IMR-90 (cell line): ENCODE data around the gene BCDIN3D. TPM values are rescaled to one million over a fixed set of nuclear protein-coding genes. Genes with fewer than 3 reads are reported as not detected.

Experiments
- ATAC-seq: fragments of 200-7000 bp; cut with Tn5 transposase; 2 replicates; pipeline ENCODE4 v1.9.1; 2020; ENCODE audit warnings: low read depth, mild to moderate bottlenecking, moderate library complexity
- BruUV-seq: library from RNA; stranded (reverse); fragments of 400-500 nt; replicated peaks from 2 replicates; lab custom pipeline; 2021; lab: Mats Ljungman, UMichigan
- CTCF ChIA-PET: fragments of 300-600 bp; formaldehyde crosslinking; extraction: SDS; loops from one replicate; lab custom pipeline; 2021; ENCODE audit warnings: antibody characterized with exemption; lab: Yijun Ruan, JAX
- POLR2A ChIA-PET: fragments of 300-600 bp; sonication (Branson Sonifier 250); formaldehyde crosslinking; loops from one replicate; lab custom pipeline; 2022; ENCODE audit warnings: antibody characterized with exemption; ENCODE audit not compliant: unreplicated experiment; lab: Charles Lee
- DNase-seq: peaks from one replicate; pipeline ENCODE4 v3.0.0; 2013
- H2AFZ ChIP-seq: replicated peaks from 2 replicates; pipeline ENCODE3; 2013; ENCODE audit warnings: low read length, mild to moderate bottlenecking; ENCODE audit not compliant: poor library complexity
- H2AK5ac ChIP-seq: 2 replicates; pipeline ENCODE4 v1.6.1; 2013; ENCODE audit warnings: low read depth, low read length, inconsistent platforms
- H2AK9ac ChIP-seq: replicated peaks from 2 replicates; pipeline ENCODE3; 2013; ENCODE audit warnings: mild to moderate bottlenecking, low read depth, low read length, moderate library complexity; ENCODE audit not compliant: poor library complexity
- H2BK120ac ChIP-seq: 2 replicates; pipeline ENCODE4 v1.6.1; 2013; ENCODE audit warnings: low read depth, low read length, inconsistent platforms
- H2BK15ac ChIP-seq: 3 replicates; pipeline ENCODE4 v1.6.1; 2013; ENCODE audit warnings: low read depth, low read length, inconsistent platforms
- H2BK20ac ChIP-seq: 2 replicates; pipeline ENCODE4 v1.6.1; 2013; ENCODE audit warnings: low read depth, mild to moderate bottlenecking, inconsistent platforms, low read length, moderate library complexity
- H2BK5ac ChIP-seq: 2 replicates; pipeline ENCODE4 v1.6.1; 2013; ENCODE audit warnings: mild to moderate bottlenecking, low read depth, low read length, inconsistent platforms; ENCODE audit not compliant: poor library complexity, severe bottlenecking
- H3K14ac ChIP-seq: replicated peaks from 2 replicates; pipeline ENCODE4 v1.6.1; 2013; ENCODE audit warnings: low read depth, low read length, inconsistent platforms
- H3K18ac ChIP-seq: 2 replicates; pipeline ENCODE4 v1.6.1; 2013; ENCODE audit warnings: low read depth, low read length, control low read depth
- H3K23ac ChIP-seq: 2 replicates; pipeline ENCODE4 v1.6.1; 2013; ENCODE audit warnings: low read depth, low read length, inconsistent platforms
- H3K27ac ChIP-seq: 2 replicates; pipeline ENCODE4 v1.5.1; 2013; ENCODE audit warnings: mild to moderate bottlenecking, control low read depth, low read length; ENCODE audit not compliant: insufficient read depth
- H3K27me3 ChIP-seq: 2 replicates; pipeline ENCODE4 v1.6.1; 2013; ENCODE audit warnings: low read length; ENCODE audit not compliant: control insufficient read depth, insufficient read depth
- H3K36me3 ChIP-seq: 2 replicates; pipeline ENCODE4 v1.6.1; 2013; ENCODE audit warnings: low read length, mixed read lengths; ENCODE audit not compliant: control insufficient read depth, insufficient read depth
- H3K4ac ChIP-seq: 2 replicates; pipeline ENCODE4 v1.6.1; 2013; ENCODE audit warnings: low read depth, low read length, inconsistent platforms
- H3K4me1 ChIP-seq: 2 replicates; pipeline ENCODE4 v1.6.1; 2013; ENCODE audit warnings: low read length, mixed read lengths; ENCODE audit not compliant: control insufficient read depth, insufficient read depth
- H3K4me2 ChIP-seq: 2 replicates; pipeline ENCODE4 v1.6.1; 2013; ENCODE audit warnings: low read depth, mild to moderate bottlenecking, control low read depth, low read length, moderate library complexity
- H3K4me3 ChIP-seq: 2 replicates; pipeline ENCODE4 v1.5.1; 2013; ENCODE audit warnings: low read depth, mild to moderate bottlenecking, control low read depth, low read length, moderate library complexity; ENCODE audit not compliant: insufficient read depth
- H3K56ac ChIP-seq: 2 replicates; pipeline ENCODE4 v1.6.1; 2013; ENCODE audit warnings: low read length, inconsistent platforms; ENCODE audit not compliant: insufficient read depth; ENCODE audit errors: extremely low read depth
- H3K79me1 ChIP-seq, 2 experiments: 2 replicates each; pipeline ENCODE4 v1.6.1; 2013; ENCODE audit warnings: low read length in 2 of 2, inconsistent platforms in 1 of 2, low read depth in 1 of 2
- H3K9ac ChIP-seq: 2 replicates; pipeline ENCODE4 v1.6.1; 2013; ENCODE audit warnings: low read depth, low read length, control low read depth
- H3K9me1 ChIP-seq: 2 replicates; pipeline ENCODE4 v1.6.1; 2013; ENCODE audit warnings: low read length, inconsistent platforms; ENCODE audit not compliant: insufficient read depth
- H3K9me3 ChIP-seq: 2 replicates; pipeline ENCODE4 v1.6.1; 2013; ENCODE audit warnings: low read length; ENCODE audit not compliant: control insufficient read depth, insufficient read depth
- H4K20me1 ChIP-seq: 2 replicates; pipeline ENCODE4 v1.6.1; 2013; ENCODE audit warnings: low read length, inconsistent platforms; ENCODE audit not compliant: insufficient read depth
- H4K5ac ChIP-seq: 2 replicates; pipeline ENCODE4 v1.6.1; 2013; ENCODE audit warnings: mild to moderate bottlenecking, low read depth, low read length, control low read depth
- H4K8ac ChIP-seq, 2 experiments: 2 replicates each; pipeline ENCODE4 v1.6.1; 2013; ENCODE audit warnings: low read depth in 2 of 2, low read length in 2 of 2, control low read depth in 1 of 2, inconsistent platforms in 1 of 2
- H4K91ac ChIP-seq: 2 replicates; pipeline ENCODE4 v1.6.1; 2013; ENCODE audit warnings: low read depth, low read length, inconsistent platforms; ENCODE audit not compliant: insufficient read depth
- POLR2A ChIP-seq: IDR thresholded peaks from 2 replicates; pipeline ENCODE4 v1.6.1; 2012; ENCODE audit warnings: mild to moderate bottlenecking, low read depth, low read length
- WGBS, 2 experiments: methylation state at CpG; one replicate each; pipeline versions ENCODE4 v1.1.5 to v1.1.7; 2013; ENCODE audit warnings: missing lambda C conversion rate in 2 of 2; ENCODE audit not compliant: insufficient read length in 1 of 2; ENCODE audit errors: extremely low coverage in 2 of 2; 5-methylcytosine and 5-hydroxymethylcytosine counted together
- dilution Hi-C: fragments of 300-500 bp; cut with HindIII; formaldehyde crosslinking; loops from one replicate; pipeline ENCODE4 v1.14.3; 2018; ENCODE audit warnings: low sequenced_read_pairs; ENCODE audit not compliant: unreplicated experiment
- in situ Hi-C: fragments of 300-500 bp; cut with MboI; formaldehyde crosslinking; loops from 3 replicates; pipeline ENCODE4 v1.14.3; 2019; ENCODE audit warnings: low sequenced_read_pairs, inconsistent platforms, mixed read lengths
- intact Hi-C: fragments of 100-400 bp; cut with micrococcal nuclease; formaldehyde crosslinking; loops from 2 replicates; pipeline ENCODE4 v1.10.0; 2022
- polyA plus RNA-seq, 3 experiments: library from polyadenylated mRNA; depleted of rRNA; stranded (reverse); fragments of >200 nt; gene quantifications; 2 replicates each; pipeline ENCODE4 v1.2.3, GENCODE V29; 2012; ENCODE audit warnings: low replicate concordance in 1 of 3
- total RNA-seq: library from RNA; depleted of rRNA; stranded (reverse); fragments of >200 nt; gene quantifications from 2 replicates; pipeline ENCODE4 v1.2.3, GENCODE V29; 2012
- TF ChIP-seq, protein P1 (sequence below): fragments of 150-350 bp; IDR thresholded peaks from 2 replicates; pipeline ENCODE4 v1.6.1; 2017; ENCODE audit warnings: mild to moderate bottlenecking, antibody characterized with exemption, low read length, low read depth
- TF ChIP-seq, protein P2 (sequence below): conservative IDR thresholded peaks from 2 replicates; pipeline ENCODE4 v1.5.1; 2012; ENCODE audit warnings: mild to moderate bottlenecking, low read depth, low read length, improper control_type of control experiment
- TF ChIP-seq, protein P3 (sequence below): fragments of 150-350 bp; IDR thresholded peaks from 2 replicates; pipeline ENCODE4 v1.6.1; 2016; ENCODE audit warnings: low read depth, mild to moderate bottlenecking, low read length, moderate library complexity, borderline replicate concordance

Gene BCDIN3D
- total and polyA plus RNA-seq, 2 of the 4 experiments (the other 2 are of a cell fraction): 2.3 TPM

DNA sequence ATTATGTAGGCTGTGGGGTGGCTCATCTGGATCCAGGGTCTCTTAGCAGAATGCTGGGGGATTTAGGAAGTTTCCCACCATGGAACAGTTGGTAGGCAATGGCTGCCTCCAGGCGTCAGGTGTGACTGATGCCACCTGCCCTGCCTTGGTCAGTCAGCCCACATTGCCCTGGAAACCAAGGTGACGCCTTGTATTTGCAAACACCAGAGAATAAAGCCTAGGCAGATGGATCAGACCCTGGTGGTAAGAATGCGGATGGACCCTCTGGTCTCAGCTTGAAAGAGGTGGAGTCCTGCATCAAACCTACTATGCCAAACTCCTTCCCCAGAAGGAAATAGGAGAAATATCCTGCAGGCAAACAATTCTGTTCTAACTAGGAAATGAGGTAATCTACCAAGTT is 52.9 kb downstream of the BCDIN3D start:
- Histone ChIP-seq H2BK15ac (no peak overlapping the region), H3K79me1 (no peaks in the 10 kb centered on the region), H3K56ac (no peak overlapping the region), H4K20me1 (0 out of 2 replicates have a peak, but pooled peaks cover under 1% of the 10 kb centered on the region), H3K36me3 (peaks cover 42% of the 10 kb centered on the region; the same call in 1 of the 2 replicates), H3K4ac (no peak overlapping the region), H2AK9ac (no peak overlapping the region), H2BK5ac (no peak overlapping the region), H4K91ac (no peak overlapping the region), H3K9me3 (no peaks in the 10 kb centered on the region), H3K18ac (no peak overlapping the region), H4K5ac (no peak overlapping the region), H4K8ac (no peak overlapping the region), H3K27ac (no peak overlapping the region), H2AFZ (no peak overlapping the region), H3K14ac (no peak overlapping the region), H3K9ac (no peak overlapping the region), H3K4me2 (no peak overlapping the region), H3K9me1 (no peaks in the 10 kb centered on the region), H3K4me3 (no peak overlapping the region), H3K27me3 (no peaks in the 10 kb centered on the region), H3K4me1 (no peaks in the 10 kb centered on the region), H2BK20ac (no peak overlapping the region), H3K23ac (no peak overlapping the region), H2AK5ac (no peak overlapping the region), H2BK120ac (no peak overlapping the region)
- DNase-seq (no peak), ATAC-seq (no peak)
- WGBS, 2 experiments: 80% methylated on average over 2 of the region's 3 CpGs; no CpG with 5 or more reads in 1 of the 2 experiments
- in situ Hi-C loops: no loop called here
- POLR2A ChIA-PET: no interaction called here
- dilution Hi-C loops: no loop called here
- TF ChIP-seq POLR2A: no peak
- TF ChIP-seq, protein P1, sequence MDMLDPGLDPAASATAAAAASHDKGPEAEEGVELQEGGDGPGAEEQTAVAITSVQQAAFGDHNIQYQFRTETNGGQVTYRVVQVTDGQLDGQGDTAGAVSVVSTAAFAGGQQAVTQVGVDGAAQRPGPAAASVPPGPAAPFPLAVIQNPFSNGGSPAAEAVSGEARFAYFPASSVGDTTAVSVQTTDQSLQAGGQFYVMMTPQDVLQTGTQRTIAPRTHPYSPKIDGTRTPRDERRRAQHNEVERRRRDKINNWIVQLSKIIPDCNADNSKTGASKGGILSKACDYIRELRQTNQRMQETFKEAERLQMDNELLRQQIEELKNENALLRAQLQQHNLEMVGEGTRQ: no peak
- TF ChIP-seq, protein P2, sequence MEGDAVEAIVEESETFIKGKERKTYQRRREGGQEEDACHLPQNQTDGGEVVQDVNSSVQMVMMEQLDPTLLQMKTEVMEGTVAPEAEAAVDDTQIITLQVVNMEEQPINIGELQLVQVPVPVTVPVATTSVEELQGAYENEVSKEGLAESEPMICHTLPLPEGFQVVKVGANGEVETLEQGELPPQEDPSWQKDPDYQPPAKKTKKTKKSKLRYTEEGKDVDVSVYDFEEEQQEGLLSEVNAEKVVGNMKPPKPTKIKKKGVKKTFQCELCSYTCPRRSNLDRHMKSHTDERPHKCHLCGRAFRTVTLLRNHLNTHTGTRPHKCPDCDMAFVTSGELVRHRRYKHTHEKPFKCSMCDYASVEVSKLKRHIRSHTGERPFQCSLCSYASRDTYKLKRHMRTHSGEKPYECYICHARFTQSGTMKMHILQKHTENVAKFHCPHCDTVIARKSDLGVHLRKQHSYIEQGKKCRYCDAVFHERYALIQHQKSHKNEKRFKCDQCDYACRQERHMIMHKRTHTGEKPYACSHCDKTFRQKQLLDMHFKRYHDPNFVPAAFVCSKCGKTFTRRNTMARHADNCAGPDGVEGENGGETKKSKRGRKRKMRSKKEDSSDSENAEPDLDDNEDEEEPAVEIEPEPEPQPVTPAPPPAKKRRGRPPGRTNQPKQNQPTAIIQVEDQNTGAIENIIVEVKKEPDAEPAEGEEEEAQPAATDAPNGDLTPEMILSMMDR: 0 out of 2 replicates have a peak, but pooled peaks have one; percentile 6
- TF ChIP-seq, protein P3, sequence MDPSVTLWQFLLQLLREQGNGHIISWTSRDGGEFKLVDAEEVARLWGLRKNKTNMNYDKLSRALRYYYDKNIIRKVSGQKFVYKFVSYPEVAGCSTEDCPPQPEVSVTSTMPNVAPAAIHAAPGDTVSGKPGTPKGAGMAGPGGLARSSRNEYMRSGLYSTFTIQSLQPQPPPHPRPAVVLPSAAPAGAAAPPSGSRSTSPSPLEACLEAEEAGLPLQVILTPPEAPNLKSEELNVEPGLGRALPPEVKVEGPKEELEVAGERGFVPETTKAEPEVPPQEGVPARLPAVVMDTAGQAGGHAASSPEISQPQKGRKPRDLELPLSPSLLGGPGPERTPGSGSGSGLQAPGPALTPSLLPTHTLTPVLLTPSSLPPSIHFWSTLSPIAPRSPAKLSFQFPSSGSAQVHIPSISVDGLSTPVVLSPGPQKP: no peak
- CTCF ChIA-PET: no interaction called here
- intact Hi-C loops: no loop called here
- BruUV-seq: no TSS peak
